ENCODE data around the gene S100B. TPM values are rescaled to one million over a fixed set of nuclear protein-coding genes. Genes with fewer than 3 reads are reported as not detected.
"Not testable (repeated sequence)": the region's sequence is repeated elsewhere in the genome, so short reads cannot be mapped to it uniquely, and the experiment has no call there.

The S100B gene
- total RNA-seq, 2 donors from 2014 or later, result 4.5 to 5.8 TPM

DNA sequence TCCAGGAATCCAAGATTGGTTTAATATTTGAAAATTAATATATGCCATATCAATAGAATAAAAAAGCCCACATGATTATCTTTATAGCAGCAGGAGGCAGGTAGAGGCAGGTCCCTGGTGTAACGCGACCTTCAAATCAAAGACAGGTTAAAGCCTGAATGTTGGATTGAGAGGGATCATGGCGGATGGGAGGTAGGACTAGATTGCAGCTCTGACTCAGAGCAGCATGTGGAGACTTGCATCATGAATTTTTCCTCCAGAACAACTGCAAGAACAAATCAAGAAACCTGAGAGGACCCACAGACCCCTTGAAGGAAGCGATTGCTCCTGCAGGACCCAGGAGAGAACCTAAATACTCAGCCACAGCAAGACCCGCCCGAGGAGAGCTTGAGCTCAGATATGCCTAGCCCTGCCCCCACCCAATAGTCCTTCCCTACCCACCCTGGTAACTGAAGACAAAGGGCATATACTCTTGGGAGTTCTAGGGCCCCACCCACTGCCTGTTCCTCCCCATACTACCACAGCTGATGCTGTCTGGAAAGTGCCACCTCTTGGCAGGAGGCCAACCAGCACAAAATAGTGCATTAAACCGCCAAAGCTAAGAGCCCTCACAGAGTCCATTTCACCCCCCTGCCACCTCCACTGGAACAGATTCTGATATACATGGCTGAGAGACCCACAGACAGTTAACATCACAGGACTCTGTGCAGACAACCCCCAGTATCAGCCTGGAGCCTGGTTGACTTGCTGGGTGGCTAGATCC lies 19.5 kb downstream of the S100B start:
- TF ChIP-seq, protein P1, sequence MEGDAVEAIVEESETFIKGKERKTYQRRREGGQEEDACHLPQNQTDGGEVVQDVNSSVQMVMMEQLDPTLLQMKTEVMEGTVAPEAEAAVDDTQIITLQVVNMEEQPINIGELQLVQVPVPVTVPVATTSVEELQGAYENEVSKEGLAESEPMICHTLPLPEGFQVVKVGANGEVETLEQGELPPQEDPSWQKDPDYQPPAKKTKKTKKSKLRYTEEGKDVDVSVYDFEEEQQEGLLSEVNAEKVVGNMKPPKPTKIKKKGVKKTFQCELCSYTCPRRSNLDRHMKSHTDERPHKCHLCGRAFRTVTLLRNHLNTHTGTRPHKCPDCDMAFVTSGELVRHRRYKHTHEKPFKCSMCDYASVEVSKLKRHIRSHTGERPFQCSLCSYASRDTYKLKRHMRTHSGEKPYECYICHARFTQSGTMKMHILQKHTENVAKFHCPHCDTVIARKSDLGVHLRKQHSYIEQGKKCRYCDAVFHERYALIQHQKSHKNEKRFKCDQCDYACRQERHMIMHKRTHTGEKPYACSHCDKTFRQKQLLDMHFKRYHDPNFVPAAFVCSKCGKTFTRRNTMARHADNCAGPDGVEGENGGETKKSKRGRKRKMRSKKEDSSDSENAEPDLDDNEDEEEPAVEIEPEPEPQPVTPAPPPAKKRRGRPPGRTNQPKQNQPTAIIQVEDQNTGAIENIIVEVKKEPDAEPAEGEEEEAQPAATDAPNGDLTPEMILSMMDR (IDR thresholded peaks at IDR 0.05), result no peak
- H3K9me3 ChIP-seq, result peaks cover 0 to 12% of the 10 kb centered on the region in 2 donors
- no peak overlapping the region for H3K4me3 ChIP-seq
- DNase-seq (ENCODE audit: low spot score), result no peak
- peaks cover 24% of the 10 kb centered on the region for H3K36me3 ChIP-seq
- H3K27me3 ChIP-seq, result no peaks in the 10 kb centered on the region
- H3K27ac ChIP-seq, result no peak overlapping the region
- no peaks in the 10 kb centered on the region for H3K4me1 ChIP-seq

DNA sequence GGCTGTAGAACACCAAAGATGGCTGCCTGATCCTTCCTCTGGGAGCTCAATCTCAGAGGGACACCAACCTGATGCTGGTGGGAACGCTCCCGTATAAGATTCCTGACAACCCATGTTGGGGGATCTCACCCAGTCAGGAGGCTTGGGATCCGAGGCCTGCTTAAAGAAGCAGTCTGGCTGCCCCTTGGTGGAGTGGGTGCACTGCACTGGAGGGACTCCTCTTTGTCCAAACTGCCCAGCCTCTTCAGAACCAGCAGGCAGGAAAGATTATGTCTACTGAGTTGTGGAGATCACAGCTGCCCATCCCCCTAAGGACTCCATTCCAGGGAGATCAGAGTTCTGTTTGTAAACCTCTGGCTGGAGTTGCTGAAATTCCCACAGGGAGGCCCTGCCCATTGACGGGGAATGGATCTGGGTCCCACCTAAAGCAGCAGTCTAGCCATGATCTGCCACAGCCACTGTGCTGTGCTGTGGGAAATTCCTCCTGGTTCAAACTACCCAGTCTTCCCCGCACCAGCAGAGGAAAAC lies 23.0 kb downstream of the S100B start:
- no peak for DNase-seq (ENCODE audit: low spot score)
- peaks cover 0 to 33% of the 10 kb centered on the region in 2 donors for H3K9me3 ChIP-seq
- TF ChIP-seq, protein P1 (IDR thresholded peaks at IDR 0.05), result no peak
- H3K27ac ChIP-seq, result no peak overlapping the region
- no peaks in the 10 kb centered on the region for H3K27me3 ChIP-seq
- no peaks in the 10 kb centered on the region for H3K4me1 ChIP-seq
- H3K36me3 ChIP-seq, result peaks cover 24% of the 10 kb centered on the region
- no peak overlapping the region for H3K4me3 ChIP-seq

DNA sequence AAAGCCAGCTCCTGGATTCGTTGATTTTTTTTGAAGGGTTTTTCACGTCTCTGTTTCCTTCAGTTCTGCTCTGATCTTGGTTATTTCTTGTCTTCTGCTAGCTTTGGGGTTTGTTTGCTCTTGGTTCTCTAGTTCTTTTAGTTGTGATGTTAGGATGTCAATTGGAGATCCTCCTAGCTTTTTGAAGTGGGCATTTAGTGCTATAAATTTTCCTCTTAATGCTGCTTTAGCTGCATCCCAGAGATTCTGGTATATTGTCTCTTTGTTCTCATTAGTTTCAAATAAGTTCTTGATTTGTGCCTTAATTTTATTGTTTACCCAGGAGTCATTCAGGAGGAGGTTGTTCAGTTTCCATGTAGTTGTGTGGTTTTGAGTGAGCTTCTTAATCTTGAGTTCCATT lies 25.5 kb downstream of the S100B start:
- Histone ChIP-seq H3K36me3 (peaks cover 24% of the 10 kb centered on the region), H3K9me3 (peaks cover 0 to 33% of the 10 kb centered on the region in 2 donors)
- not testable (repeated sequence) for DNase-seq (ENCODE audit: low spot score)

DNA sequence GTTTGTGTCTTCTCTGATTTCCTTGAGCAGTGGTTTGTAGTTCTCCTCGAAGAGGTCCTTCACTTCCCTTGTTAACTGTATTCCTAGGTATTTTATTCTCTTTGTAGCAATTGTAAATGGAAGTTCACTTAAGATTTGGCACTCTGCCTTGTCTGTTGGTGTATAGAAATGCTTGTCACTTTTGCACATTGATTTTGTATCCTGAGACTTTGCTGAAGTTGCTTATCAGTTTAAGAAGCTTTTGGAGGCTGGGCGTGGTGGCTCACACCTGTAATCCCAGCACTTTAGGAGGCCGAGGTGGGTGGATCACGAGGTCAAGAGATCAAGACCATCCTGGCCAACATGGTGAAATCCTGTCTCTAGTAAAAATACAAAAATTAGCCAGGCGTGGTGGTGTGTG lies 27.1 kb downstream of the S100B start:
- Histone ChIP-seq H3K36me3 (peaks cover 28% of the 10 kb centered on the region), H3K9me3 (peaks cover 0 to 35% of the 10 kb centered on the region in 2 donors)
- H3K4me3 ChIP-seq; H3K27me3 ChIP-seq; H3K27ac ChIP-seq; H3K4me1 ChIP-seq; DNase-seq (ENCODE audit: low spot score): not testable (repeated sequence)

More for the DNA sequence above, 25.5 kb downstream of the S100B start:
- H3K4me1 ChIP-seq, H3K27me3 ChIP-seq, H3K27ac ChIP-seq, H3K4me3 ChIP-seq: not testable (repeated sequence)

DNA sequence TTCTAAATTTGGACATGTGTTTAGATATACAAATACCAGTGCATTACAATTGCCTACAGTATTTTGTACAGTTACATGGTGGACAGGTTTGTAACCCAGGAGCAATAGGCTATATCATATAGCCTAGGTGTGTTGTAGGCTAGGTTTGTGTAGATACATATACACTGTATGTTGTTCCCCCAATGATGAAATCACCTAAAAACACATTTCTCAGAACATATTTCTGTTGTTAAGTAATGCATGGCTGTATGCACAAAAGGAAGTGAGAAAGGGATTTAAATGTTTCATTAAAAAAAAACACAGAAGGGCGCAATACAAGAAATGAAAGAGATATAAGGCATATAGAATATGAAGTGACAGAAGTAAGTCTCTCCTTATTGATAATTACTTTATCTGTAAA lies 32.0 kb downstream of the S100B start:
- no peak overlapping the region for H3K27ac ChIP-seq
- no peaks in the 10 kb centered on the region for H3K4me1 ChIP-seq
- H3K9me3 ChIP-seq, result peaks cover 0 to 21% of the 10 kb centered on the region in 2 donors
- H3K4me3 ChIP-seq, result no peak overlapping the region
- TF ChIP-seq, protein P1 (IDR thresholded peaks at IDR 0.05), result no peak
- DNase-seq (ENCODE audit: low spot score), result no peak
- H3K27me3 ChIP-seq, result no peaks in the 10 kb centered on the region
- H3K36me3 ChIP-seq, result peaks cover 30% of the 10 kb centered on the region

DNA sequence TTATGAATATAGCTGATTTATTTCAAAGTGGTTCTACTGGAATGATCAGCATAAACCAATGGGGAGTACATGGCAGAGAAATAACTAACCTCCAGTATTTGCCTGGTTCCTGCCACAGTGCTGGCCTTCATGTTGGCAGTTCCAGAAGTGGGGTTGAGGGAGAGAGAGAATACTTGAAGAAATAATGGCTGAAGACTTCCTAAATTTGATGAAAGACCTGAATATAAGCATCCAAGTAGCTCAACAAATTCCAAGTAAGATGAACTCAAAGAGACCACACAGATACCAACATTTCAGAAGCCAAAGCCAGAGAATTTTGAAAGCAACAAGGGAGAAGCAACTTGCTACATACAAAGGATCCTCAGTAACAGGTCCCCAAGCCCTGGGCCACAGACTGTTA lies 34.3 kb downstream of the S100B start:
- Histone ChIP-seq H3K27ac (peak overlapping the region; percentile 58 to 84), H3K4me1 (peaks cover 0 to 4% of the 10 kb centered on the region in 2 donors), H3K36me3 (peaks cover 52% of the 10 kb centered on the region), H3K4me3 (no peak overlapping the region), H3K27me3 (no peaks in the 10 kb centered on the region), H3K9me3 (peaks cover 0 to 16% of the 10 kb centered on the region in 2 donors)
- DNase-seq (ENCODE audit: low spot score), result no peak
- TF ChIP-seq, protein P1 (IDR thresholded peaks at IDR 0.05), result no peak
